ENCODE data around the gene SLC37A3. TPM values are rescaled to one million over a fixed set of nuclear protein-coding genes. Genes with fewer than 3 reads are reported as not detected.
A peak's percentile ranks its signal among the peaks of the same experiment; 100 is the strongest.
"Not testable (repeated sequence)": the region's sequence is repeated elsewhere in the genome, so short reads cannot be mapped to it uniquely, and the experiment has no call there.

Gene SLC37A3
- polyA plus RNA-seq, 4 donors: 51.9 to 63.8 (median 57.2) TPM

- DNase-seq (ENCODE audit: low read depth in 4 of 4, low spot score in 3 of 4): no peak
These were observed 40.3 kb downstream of the SLC37A3 start for GRCh38 chr7:140358024-140358411.

- DNase-seq (ENCODE audit: low read depth in 4 of 4, low spot score in 3 of 4): no peak
These were observed 48.3 kb downstream of the SLC37A3 start for GRCh38 chr7:140350056-140350455.

- DNase-seq (ENCODE audit: low read depth in 4 of 4, low spot score in 3 of 4): no peak
These were observed 49.1 kb downstream of the SLC37A3 start for GRCh38 chr7:140349144-140349771.

GRCh38 chr7:140348161-140348849, 50.0 kb downstream of the SLC37A3 start:
- no peak for DNase-seq (ENCODE audit: low read depth in 4 of 4, low spot score in 3 of 4)

GRCh38 chr7:140347218-140347617, 51.1 kb downstream of the SLC37A3 start:
- no peak for DNase-seq (ENCODE audit: low read depth in 4 of 4, low spot score in 3 of 4)

GRCh38 chr7:140345426-140345825, 52.9 kb downstream of the SLC37A3 start:
- DNase-seq (ENCODE audit: low read depth in 4 of 4, low spot score in 3 of 4): no peak

- DNase-seq (ENCODE audit: low read depth in 4 of 4, low spot score in 3 of 4): peak in 3 of 4 donors; percentile 16 to 26 (median 25)
These were observed 55.4 kb downstream of the SLC37A3 start for GRCh38 chr7:140342727-140343514.

GRCh38 chr7:140338959-140339358, 59.4 kb downstream of the SLC37A3 start:
- DNase-seq (ENCODE audit: low read depth in 4 of 4, low spot score in 3 of 4): not testable (repeated sequence)

GRCh38 chr7:140334341-140335057, 63.8 kb downstream of the SLC37A3 start:
- DNase-seq (ENCODE audit: low read depth in 4 of 4, low spot score in 3 of 4): no peak

- no peak for DNase-seq (ENCODE audit: low read depth in 4 of 4, low spot score in 3 of 4)
These were observed 64.6 kb downstream of the SLC37A3 start for GRCh38 chr7:140333686-140334085.

GRCh38 chr7:140333223-140333622, 65.1 kb downstream of the SLC37A3 start:
- DNase-seq (ENCODE audit: low read depth in 4 of 4, low spot score in 3 of 4): no peak

GRCh38 chr7:140330595-140330994, 67.7 kb downstream of the SLC37A3 start:
- no peak for DNase-seq (ENCODE audit: low read depth in 4 of 4, low spot score in 3 of 4)

GRCh38 chr7:140330128-140330527, 68.2 kb downstream of the SLC37A3 start:
- no peak for DNase-seq (ENCODE audit: low read depth in 4 of 4, low spot score in 3 of 4)

GRCh38 chr7:140327261-140327661, 71.1 kb downstream of the SLC37A3 start:
- no peak for DNase-seq (ENCODE audit: low read depth in 4 of 4, low spot score in 3 of 4)

- peak; percentile 37 to 64 (median 54) for DNase-seq (ENCODE audit: low read depth in 4 of 4, low spot score in 3 of 4)
These were observed 72.0 kb downstream of the SLC37A3 start for GRCh38 chr7:140326116-140326928.

GRCh38 chr7:140325600-140325999, 72.7 kb downstream of the SLC37A3 start:
- no peak for DNase-seq (ENCODE audit: low read depth in 4 of 4, low spot score in 3 of 4)

GRCh38 chr7:140324714-140325113, 73.6 kb downstream of the SLC37A3 start:
- DNase-seq (ENCODE audit: low read depth in 4 of 4, low spot score in 3 of 4): no peak

GRCh38 chr7:140322759-140323158, 75.6 kb downstream of the SLC37A3 start:
- DNase-seq (ENCODE audit: low read depth in 4 of 4, low spot score in 3 of 4): no peak

- not testable (repeated sequence) for DNase-seq (ENCODE audit: low read depth in 4 of 4, low spot score in 3 of 4)
These were observed 78.3 kb downstream of the SLC37A3 start for GRCh38 chr7:140320078-140320477.

GRCh38 chr7:140317999-140318398, 80.3 kb downstream of the SLC37A3 start:
- DNase-seq (ENCODE audit: low read depth in 4 of 4, low spot score in 3 of 4): no peak

Measured in right renal pelvis (tissue), 4 donors.